HG03457 (cell line): Measurements from ENCODE around the gene CA10.

Source experiments
- ATAC-seq: cut with Tn5 transposase; IDR thresholded peaks from one replicate; pipeline ENCODE4 v1.9.1; 2021; ENCODE audit warnings: moderate number of reproducible peaks; ENCODE audit not compliant: unreplicated experiment

Gene CA10

GRCh38 chr17:51700011-51700760, 458.3 kb downstream of the CA10 start:
- no peak for ATAC-seq

GRCh38 chr17:51699303-51699702, 459.2 kb downstream of the CA10 start:
- ATAC-seq, result no peak

- no peak for ATAC-seq
Observed at GRCh38 chr17:51692917-51693316, 465.6 kb downstream of the CA10 start.

- ATAC-seq, result no peak
Observed at GRCh38 chr17:51687887-51688286, 470.6 kb downstream of the CA10 start.

- no peak for ATAC-seq
Observed at GRCh38 chr17:51685287-51685909, 473.1 kb downstream of the CA10 start.

GRCh38 chr17:51684214-51684613, 474.3 kb downstream of the CA10 start:
- no peak for ATAC-seq

- ATAC-seq, result no peak
Observed at GRCh38 chr17:51683291-51683690, 475.2 kb downstream of the CA10 start.

GRCh38 chr17:51682115-51682514, 476.4 kb downstream of the CA10 start:
- no peak for ATAC-seq

- no peak for ATAC-seq
Observed at GRCh38 chr17:51677875-51678274, 480.6 kb downstream of the CA10 start.

- ATAC-seq, result no peak
Observed at GRCh38 chr17:51676691-51677487, 481.6 kb downstream of the CA10 start.

- ATAC-seq, result no peak
Observed at GRCh38 chr17:51674579-51675255, 483.8 kb downstream of the CA10 start.

- ATAC-seq, result no peak
Observed at GRCh38 chr17:51673070-51673469, 485.4 kb downstream of the CA10 start.

- ATAC-seq, result no peak
Observed at GRCh38 chr17:51672065-51672464, 486.4 kb downstream of the CA10 start.

- ATAC-seq, result no peak
Observed at GRCh38 chr17:51670899-51671298, 487.6 kb downstream of the CA10 start.

GRCh38 chr17:51668963-51669246, 489.6 kb downstream of the CA10 start:
- ATAC-seq, result no peak

GRCh38 chr17:51668155-51668962, 490.2 kb downstream of the CA10 start:
- ATAC-seq, result no peak

- ATAC-seq, result no peak
Observed at GRCh38 chr17:51667706-51668083, 490.8 kb downstream of the CA10 start.

- no peak for ATAC-seq
Observed at GRCh38 chr17:51666971-51667705, 491.4 kb downstream of the CA10 start.

- no peak for ATAC-seq
Observed at GRCh38 chr17:51662204-51663056, 496.1 kb downstream of the CA10 start.
